ENCODE measurements around the gene CDPF1.

DNA sequence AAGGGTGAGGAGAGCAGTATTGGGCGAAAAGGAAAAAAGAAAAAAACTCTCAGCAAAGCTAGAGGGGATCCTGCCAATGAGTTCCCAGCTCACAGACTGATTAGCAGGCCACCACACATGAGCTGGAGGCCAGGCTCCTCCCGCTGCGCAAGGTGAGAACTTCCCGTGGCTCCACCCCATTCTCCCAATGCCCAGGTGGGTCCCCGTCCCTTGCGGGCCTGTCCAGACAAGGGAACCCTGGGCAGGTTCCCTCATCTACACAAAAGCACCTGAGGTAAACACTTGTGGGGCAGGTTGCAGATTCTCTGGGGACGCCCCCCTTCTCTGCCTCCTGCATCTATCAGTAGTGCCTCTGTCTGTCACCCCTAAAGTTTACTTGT, 46.5 kb downstream of the CDPF1 start:
- TF ChIP-seq, protein P1, sequence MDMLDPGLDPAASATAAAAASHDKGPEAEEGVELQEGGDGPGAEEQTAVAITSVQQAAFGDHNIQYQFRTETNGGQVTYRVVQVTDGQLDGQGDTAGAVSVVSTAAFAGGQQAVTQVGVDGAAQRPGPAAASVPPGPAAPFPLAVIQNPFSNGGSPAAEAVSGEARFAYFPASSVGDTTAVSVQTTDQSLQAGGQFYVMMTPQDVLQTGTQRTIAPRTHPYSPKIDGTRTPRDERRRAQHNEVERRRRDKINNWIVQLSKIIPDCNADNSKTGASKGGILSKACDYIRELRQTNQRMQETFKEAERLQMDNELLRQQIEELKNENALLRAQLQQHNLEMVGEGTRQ (IDR thresholded peaks at IDR 0.05; ENCODE audit: low read depth, low read length), result no peak
- TF ChIP-seq RCOR1 (IDR thresholded peaks at IDR 0.05; ENCODE audit: insufficient replicate concordance, low read length) (no peak), FOS (IDR thresholded peaks at IDR 0.05; ENCODE audit: low read depth, low read length) (no peak)
- TF ChIP-seq, protein P2, sequence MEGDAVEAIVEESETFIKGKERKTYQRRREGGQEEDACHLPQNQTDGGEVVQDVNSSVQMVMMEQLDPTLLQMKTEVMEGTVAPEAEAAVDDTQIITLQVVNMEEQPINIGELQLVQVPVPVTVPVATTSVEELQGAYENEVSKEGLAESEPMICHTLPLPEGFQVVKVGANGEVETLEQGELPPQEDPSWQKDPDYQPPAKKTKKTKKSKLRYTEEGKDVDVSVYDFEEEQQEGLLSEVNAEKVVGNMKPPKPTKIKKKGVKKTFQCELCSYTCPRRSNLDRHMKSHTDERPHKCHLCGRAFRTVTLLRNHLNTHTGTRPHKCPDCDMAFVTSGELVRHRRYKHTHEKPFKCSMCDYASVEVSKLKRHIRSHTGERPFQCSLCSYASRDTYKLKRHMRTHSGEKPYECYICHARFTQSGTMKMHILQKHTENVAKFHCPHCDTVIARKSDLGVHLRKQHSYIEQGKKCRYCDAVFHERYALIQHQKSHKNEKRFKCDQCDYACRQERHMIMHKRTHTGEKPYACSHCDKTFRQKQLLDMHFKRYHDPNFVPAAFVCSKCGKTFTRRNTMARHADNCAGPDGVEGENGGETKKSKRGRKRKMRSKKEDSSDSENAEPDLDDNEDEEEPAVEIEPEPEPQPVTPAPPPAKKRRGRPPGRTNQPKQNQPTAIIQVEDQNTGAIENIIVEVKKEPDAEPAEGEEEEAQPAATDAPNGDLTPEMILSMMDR (conservative IDR thresholded peaks at IDR 0.05; ENCODE audit: low read depth, low read length), result no peak
